ENCODE data around the gene PDZD4. TPM values are rescaled to one million over a fixed set of nuclear protein-coding genes. Genes with fewer than 3 reads are reported as not detected.

PDZD4 gene
- total and polyA plus RNA-seq, 5 donors: 3.6 to 6.9 (median 4.7) TPM

GRCh38 chrX:153774576-153775292 lies 55.6 kb downstream of the PDZD4 start:
- intact Hi-C loops (cut with DNase I): no loop called here
- Histone ChIP-seq H3K4me1 (ENCODE audit: control insufficient read depth, insufficient read depth, low read length) (no peaks in the 10 kb centered on the region), H3K4me3 (ENCODE audit: low read length) (no peak overlapping the region), H3K27me3 (ENCODE audit: control insufficient read depth, insufficient read depth) (no peaks in the 10 kb centered on the region), H3K27ac (ENCODE audit: low read length) (no peak overlapping the region), H3K9me3 (ENCODE audit: control insufficient read depth, low read length) (no peaks in the 10 kb centered on the region)
- DNase-seq (peak in 2 of 3 donors; percentile 20 to 59), ATAC-seq (no peak)
- WGBS: 91% methylated on average over 35 of the region's 37 CpGs

GRCh38 chrX:153773741-153774575 lies 56.4 kb downstream of the PDZD4 start:
- WGBS: 96% methylated on average over 48 of the region's 48 CpGs

GRCh38 chrX:153773218-153773611 lies 57.1 kb downstream of the PDZD4 start:
- Histone ChIP-seq H3K27ac (ENCODE audit: low read length) (no peak overlapping the region), H3K4me3 (ENCODE audit: low read length) (no peak overlapping the region), H3K27me3 (ENCODE audit: control insufficient read depth, insufficient read depth) (no peaks in the 10 kb centered on the region), H3K4me1 (ENCODE audit: control insufficient read depth, insufficient read depth, low read length) (no peaks in the 10 kb centered on the region), H3K9me3 (ENCODE audit: control insufficient read depth, low read length) (no peaks in the 10 kb centered on the region)
- peak in 2 of 3 donors; percentile 7 to 52 for DNase-seq
- WGBS: 94% methylated on average over 23 of the region's 23 CpGs
- intact Hi-C loops (cut with DNase I): no loop called here
- no peak for ATAC-seq

More at GRCh38 chrX:153773741-153774575, 56.4 kb downstream of the PDZD4 start:
- no peak for ATAC-seq
- Histone ChIP-seq H3K9me3 (ENCODE audit: control insufficient read depth, low read length) (no peaks in the 10 kb centered on the region), H3K27me3 (ENCODE audit: control insufficient read depth, insufficient read depth) (no peaks in the 10 kb centered on the region), H3K4me3 (ENCODE audit: low read length) (no peak overlapping the region), H3K4me1 (ENCODE audit: control insufficient read depth, insufficient read depth, low read length) (no peaks in the 10 kb centered on the region), H3K27ac (ENCODE audit: low read length) (no peak overlapping the region)
- intact Hi-C loops (cut with DNase I): no loop called here
- peak in 2 of 3 donors; percentile 38 to 60 for DNase-seq

GRCh38 chrX:153772316-153773217 lies 57.8 kb downstream of the PDZD4 start:
- peak in 2 of 3 donors; percentile 6 to 59 for DNase-seq
- Histone ChIP-seq H3K4me3 (ENCODE audit: low read length) (no peak overlapping the region), H3K27ac (ENCODE audit: low read length) (no peak overlapping the region), H3K27me3 (ENCODE audit: control insufficient read depth, insufficient read depth) (no peaks in the 10 kb centered on the region), H3K9me3 (ENCODE audit: control insufficient read depth, low read length) (no peaks in the 10 kb centered on the region), H3K4me1 (ENCODE audit: control insufficient read depth, insufficient read depth, low read length) (no peaks in the 10 kb centered on the region)
- 82% methylated on average over 21 of the region's 21 CpGs for WGBS
- intact Hi-C loops (cut with DNase I): no loop called here
- no peak for ATAC-seq

GRCh38 chrX:153771415-153772315 lies 58.7 kb downstream of the PDZD4 start:
- Histone ChIP-seq H3K9me3 (ENCODE audit: control insufficient read depth, low read length) (no peaks in the 10 kb centered on the region), H3K27ac (ENCODE audit: low read length) (no peak overlapping the region), H3K4me1 (ENCODE audit: control insufficient read depth, insufficient read depth, low read length) (no peaks in the 10 kb centered on the region), H3K27me3 (ENCODE audit: control insufficient read depth, insufficient read depth) (no peaks in the 10 kb centered on the region), H3K4me3 (ENCODE audit: low read length) (no peak overlapping the region)
- intact Hi-C loops (cut with DNase I): no loop called here
- no peak for ATAC-seq
- DNase-seq: peak in 1 of 3 donors; percentile 49
- WGBS: 89% methylated on average over 37 of the region's 37 CpGs

GRCh38 chrX:153770601-153771414 lies 59.5 kb downstream of the PDZD4 start:
- 89% methylated on average over 18 of the region's 18 CpGs for WGBS
- ATAC-seq: no peak
- Histone ChIP-seq H3K27me3 (ENCODE audit: control insufficient read depth, insufficient read depth) (no peaks in the 10 kb centered on the region), H3K9me3 (ENCODE audit: control insufficient read depth, low read length) (no peaks in the 10 kb centered on the region), H3K4me1 (ENCODE audit: control insufficient read depth, insufficient read depth, low read length) (no peaks in the 10 kb centered on the region), H3K4me3 (ENCODE audit: low read length) (no peak overlapping the region), H3K27ac (ENCODE audit: low read length) (no peak overlapping the region)
- intact Hi-C loops (cut with DNase I): no loop called here
- no peak for DNase-seq

GRCh38 chrX:153769865-153770600 lies 60.3 kb downstream of the PDZD4 start:
- ATAC-seq (no peak), DNase-seq (peak in 2 of 3 donors; percentile 28 to 50)
- H3K9me3 ChIP-seq (ENCODE audit: control insufficient read depth, low read length): no peaks in the 10 kb centered on the region
- no peaks in the 10 kb centered on the region for H3K4me1 ChIP-seq (ENCODE audit: control insufficient read depth, insufficient read depth, low read length)
- intact Hi-C loops (cut with DNase I): loop anchor here in 2 of 4 donors (10.0 kb wide), 1 partner anchor 185 kb away; no protein-coding TSS in a partner anchor
- no peak overlapping the region for H3K27ac ChIP-seq (ENCODE audit: low read length)
- H3K4me3 ChIP-seq (ENCODE audit: low read length): no peak overlapping the region
- H3K27me3 ChIP-seq (ENCODE audit: control insufficient read depth, insufficient read depth): no peaks in the 10 kb centered on the region
- 84% methylated on average over 25 of the region's 25 CpGs for WGBS

- Histone ChIP-seq H3K27ac (ENCODE audit: low read length) (no peak overlapping the region), H3K27me3 (ENCODE audit: control insufficient read depth, insufficient read depth) (no peaks in the 10 kb centered on the region), H3K4me3 (ENCODE audit: low read length) (no peak overlapping the region), H3K9me3 (ENCODE audit: control insufficient read depth, low read length) (no peaks in the 10 kb centered on the region), H3K4me1 (ENCODE audit: control insufficient read depth, insufficient read depth, low read length) (no peaks in the 10 kb centered on the region)
- 84% methylated on average over 23 of the region's 23 CpGs for WGBS
- intact Hi-C loops (cut with DNase I): loop anchor here in 2 of 4 donors (10.0 kb wide), 1 partner anchor 185 kb away; no protein-coding TSS in a partner anchor
- peak in 1 of 3 donors; percentile 46 for DNase-seq
- ATAC-seq: no peak
Observed at GRCh38 chrX:153769158-153769864, 61.0 kb downstream of the PDZD4 start.

All from right cardiac atrium (tissue), 5 donors.